NB4 (cell line): ENCODE data around the gene IGFL4.

Experiments
- DNase-seq: peaks from one replicate; pipeline ENCODE4 v3.0.0; 2010; ENCODE audit warnings: low read depth
- H3K4me3 ChIP-seq: one replicate; pipeline ENCODE4 v1.5.1; 2011; ENCODE audit warnings: mild to moderate bottlenecking, low read depth, low read length, moderate library complexity
- MYC ChIP-seq: IDR thresholded peaks from 2 replicates; pipeline ENCODE4 v1.6.1; 2011; ENCODE audit warnings: low read depth, low read length
- POLR2A ChIP-seq: IDR thresholded peaks from 2 replicates; pipeline ENCODE4 v1.6.1; 2011; ENCODE audit warnings: mild to moderate bottlenecking; ENCODE audit not compliant: insufficient read length; ENCODE audit errors: extremely low read depth
- TF ChIP-seq, protein P1 (sequence below): IDR thresholded peaks from 2 replicates; pipeline ENCODE4 v1.6.1; 2011; ENCODE audit warnings: low read depth, low read length
- TF ChIP-seq, protein P2 (sequence below): IDR thresholded peaks from one replicate; pipeline ENCODE4 v1.5.1; 2012; ENCODE audit warnings: low read depth, low read length

The IGFL4 gene

DNA sequence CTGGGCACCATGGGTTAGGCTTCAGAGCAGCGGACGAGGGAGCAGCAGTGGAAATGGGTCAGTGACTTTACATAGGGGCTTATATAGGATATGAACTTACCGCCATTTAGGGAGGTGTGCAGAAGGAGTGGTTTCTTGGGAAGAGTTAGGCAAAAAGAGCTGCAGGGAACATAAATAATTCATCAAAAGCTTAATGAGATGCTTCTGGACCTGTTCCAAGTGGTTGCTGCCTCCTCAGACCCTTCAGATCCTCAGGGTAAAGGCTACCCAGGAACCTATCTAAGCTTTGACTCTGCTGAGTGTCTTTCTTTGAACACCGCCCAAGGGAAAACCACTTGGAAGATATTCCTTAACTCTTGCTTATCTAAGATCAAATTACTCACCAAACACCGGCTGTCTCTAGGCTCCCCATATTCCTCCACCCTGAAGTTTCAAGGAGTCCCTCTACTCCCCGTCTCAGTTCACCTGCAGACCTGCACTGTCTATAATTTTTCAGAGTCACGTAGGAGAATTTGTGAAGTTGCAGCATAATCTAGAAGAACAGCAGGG is at the start of gene IGFL4:
Gene IGFL4, minus strand, starts transcription at position 51 of the 549 bp plus-strand sequence. Its CDS starts 40 bp downstream, at position 11.
- no peak for DNase-seq
- no peak within 1 kb of the TSS for H3K4me3 ChIP-seq
- TF ChIP-seq POLR2A (no peak), MYC (no peak)
- TF ChIP-seq, protein P1, sequence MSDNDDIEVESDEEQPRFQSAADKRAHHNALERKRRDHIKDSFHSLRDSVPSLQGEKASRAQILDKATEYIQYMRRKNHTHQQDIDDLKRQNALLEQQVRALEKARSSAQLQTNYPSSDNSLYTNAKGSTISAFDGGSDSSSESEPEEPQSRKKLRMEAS = no peak
- TF ChIP-seq, protein P2, sequence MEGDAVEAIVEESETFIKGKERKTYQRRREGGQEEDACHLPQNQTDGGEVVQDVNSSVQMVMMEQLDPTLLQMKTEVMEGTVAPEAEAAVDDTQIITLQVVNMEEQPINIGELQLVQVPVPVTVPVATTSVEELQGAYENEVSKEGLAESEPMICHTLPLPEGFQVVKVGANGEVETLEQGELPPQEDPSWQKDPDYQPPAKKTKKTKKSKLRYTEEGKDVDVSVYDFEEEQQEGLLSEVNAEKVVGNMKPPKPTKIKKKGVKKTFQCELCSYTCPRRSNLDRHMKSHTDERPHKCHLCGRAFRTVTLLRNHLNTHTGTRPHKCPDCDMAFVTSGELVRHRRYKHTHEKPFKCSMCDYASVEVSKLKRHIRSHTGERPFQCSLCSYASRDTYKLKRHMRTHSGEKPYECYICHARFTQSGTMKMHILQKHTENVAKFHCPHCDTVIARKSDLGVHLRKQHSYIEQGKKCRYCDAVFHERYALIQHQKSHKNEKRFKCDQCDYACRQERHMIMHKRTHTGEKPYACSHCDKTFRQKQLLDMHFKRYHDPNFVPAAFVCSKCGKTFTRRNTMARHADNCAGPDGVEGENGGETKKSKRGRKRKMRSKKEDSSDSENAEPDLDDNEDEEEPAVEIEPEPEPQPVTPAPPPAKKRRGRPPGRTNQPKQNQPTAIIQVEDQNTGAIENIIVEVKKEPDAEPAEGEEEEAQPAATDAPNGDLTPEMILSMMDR = no peak

DNA sequence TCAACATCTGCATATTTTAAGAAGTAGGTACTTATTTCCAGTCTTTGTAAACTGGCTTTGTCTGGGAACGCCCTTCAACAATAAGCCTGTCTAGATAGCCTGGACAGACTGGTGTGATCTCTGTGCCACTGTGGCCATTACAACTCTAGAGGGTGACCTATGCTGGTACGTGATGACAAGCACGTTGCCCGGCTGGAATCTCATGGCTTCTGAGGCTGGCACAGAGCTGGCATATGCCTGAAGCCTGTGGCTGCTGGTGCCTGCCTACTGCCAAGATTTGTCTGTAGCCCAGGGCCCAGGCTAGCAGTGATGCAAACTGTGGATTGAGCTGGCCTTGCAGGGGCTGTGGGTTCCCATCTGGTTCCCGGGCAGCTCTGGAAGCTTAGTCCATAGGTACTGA is 49.6 kb upstream of the IGFL4 start:
- H3K4me3 ChIP-seq = no peak overlapping the region
- TF ChIP-seq MYC (no peak), POLR2A (no peak)
- TF ChIP-seq, protein P2 = no peak
- TF ChIP-seq, protein P1 = no peak
- no peak for DNase-seq

DNA sequence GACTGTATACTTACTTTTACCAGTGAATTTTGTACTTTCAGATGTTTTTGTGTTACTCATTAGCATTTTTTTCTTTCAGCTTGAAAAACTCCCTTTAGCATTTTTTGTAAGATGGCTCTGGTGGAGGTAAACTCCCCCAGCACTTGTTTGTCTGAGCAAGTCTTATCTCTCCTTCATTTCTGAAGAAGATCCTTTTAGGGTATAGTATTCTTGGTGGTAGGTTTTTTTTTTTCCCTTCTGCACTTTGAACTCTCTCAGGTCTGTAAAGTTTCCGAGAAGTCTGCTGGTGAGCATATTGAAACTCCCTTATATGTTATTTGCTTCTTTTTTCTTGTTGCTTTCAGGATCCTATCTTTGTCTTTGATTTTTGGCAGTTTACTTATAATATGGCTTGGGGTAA is 48.6 kb upstream of the IGFL4 start:
- no peak for DNase-seq
- TF ChIP-seq, protein P1 = no peak
- TF ChIP-seq, protein P2 = no peak
- TF ChIP-seq MYC (no peak), POLR2A (no peak)
- H3K4me3 ChIP-seq = no peak overlapping the region

DNA sequence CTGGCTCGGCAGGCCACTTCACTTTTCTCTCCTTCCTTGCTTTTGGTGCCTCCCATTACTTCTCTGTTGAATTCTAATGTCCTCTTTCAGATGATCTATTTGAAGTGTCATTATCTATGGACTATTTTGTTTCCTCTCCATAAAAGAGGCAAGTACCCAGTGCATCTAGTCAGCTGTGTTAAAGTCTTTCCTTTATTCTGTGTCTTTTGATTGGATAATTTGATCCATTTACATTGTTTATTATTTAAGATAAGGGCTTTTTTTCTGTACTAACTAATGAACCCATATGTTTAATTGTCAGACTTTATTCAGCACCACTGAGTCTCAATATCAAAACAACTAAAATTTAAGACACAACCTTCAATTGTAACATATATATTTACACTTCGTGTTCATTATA is 47.3 kb upstream of the IGFL4 start:
- no peak for DNase-seq
- no peak for TF ChIP-seq POLR2A
- TF ChIP-seq, protein P2 = no peak
- TF ChIP-seq, protein P1 = no peak
- TF ChIP-seq MYC = no peak
- no peak overlapping the region for H3K4me3 ChIP-seq

DNA sequence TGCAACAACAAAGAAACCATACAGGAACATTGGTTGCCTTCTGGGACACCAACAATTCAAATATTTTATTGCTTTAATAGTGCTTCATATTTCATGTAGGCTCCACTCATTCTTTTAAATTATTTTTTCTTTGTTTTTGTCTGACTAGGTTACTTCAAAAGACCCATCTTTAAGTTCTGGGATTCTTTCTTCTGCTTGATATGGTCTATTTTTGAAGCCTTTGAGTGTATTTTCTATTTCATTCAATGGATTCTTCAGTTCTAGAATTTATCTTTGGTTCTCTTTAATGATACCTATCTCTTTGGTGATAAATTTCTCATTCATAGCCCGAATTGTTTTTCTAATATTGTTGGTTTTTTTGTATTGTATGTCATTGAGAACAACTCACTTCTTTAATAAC is 45.1 kb upstream of the IGFL4 start:
- TF ChIP-seq, protein P2 = no peak
- TF ChIP-seq MYC = no peak
- TF ChIP-seq, protein P1 = no peak
- no peak for TF ChIP-seq POLR2A
- no peak overlapping the region for H3K4me3 ChIP-seq
- DNase-seq = no peak

DNA sequence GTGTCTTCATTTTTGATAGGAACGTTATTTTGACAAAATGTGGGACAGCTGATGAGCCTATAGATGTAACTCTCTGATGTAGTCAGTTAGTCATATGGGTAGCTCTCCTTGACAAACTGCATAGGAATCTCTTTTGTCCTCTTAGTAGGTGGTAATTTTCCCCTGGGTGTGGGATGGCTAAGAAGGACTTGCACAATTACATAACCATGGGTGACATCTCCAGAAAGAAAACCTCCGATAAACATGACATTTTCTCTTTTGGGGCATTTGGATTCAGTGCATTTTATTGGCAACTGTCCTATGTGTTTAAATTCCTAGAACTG is 41.9 kb upstream of the IGFL4 start:
- DNase-seq = no peak
- H3K4me3 ChIP-seq = no peak overlapping the region
- TF ChIP-seq POLR2A (no peak), MYC (no peak)
- TF ChIP-seq, protein P2 = no peak
- TF ChIP-seq, protein P1 = no peak
